ENCODE data around the gene TRIM59.

- TF ChIP-seq, protein P1, sequence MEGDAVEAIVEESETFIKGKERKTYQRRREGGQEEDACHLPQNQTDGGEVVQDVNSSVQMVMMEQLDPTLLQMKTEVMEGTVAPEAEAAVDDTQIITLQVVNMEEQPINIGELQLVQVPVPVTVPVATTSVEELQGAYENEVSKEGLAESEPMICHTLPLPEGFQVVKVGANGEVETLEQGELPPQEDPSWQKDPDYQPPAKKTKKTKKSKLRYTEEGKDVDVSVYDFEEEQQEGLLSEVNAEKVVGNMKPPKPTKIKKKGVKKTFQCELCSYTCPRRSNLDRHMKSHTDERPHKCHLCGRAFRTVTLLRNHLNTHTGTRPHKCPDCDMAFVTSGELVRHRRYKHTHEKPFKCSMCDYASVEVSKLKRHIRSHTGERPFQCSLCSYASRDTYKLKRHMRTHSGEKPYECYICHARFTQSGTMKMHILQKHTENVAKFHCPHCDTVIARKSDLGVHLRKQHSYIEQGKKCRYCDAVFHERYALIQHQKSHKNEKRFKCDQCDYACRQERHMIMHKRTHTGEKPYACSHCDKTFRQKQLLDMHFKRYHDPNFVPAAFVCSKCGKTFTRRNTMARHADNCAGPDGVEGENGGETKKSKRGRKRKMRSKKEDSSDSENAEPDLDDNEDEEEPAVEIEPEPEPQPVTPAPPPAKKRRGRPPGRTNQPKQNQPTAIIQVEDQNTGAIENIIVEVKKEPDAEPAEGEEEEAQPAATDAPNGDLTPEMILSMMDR (IDR thresholded peaks at IDR 0.05): no peak
- TF ChIP-seq POLR2A (IDR thresholded peaks at IDR 0.05): no peak
Observed at GRCh38 chr3:160447544-160447943, 2.0 kb downstream of the TRIM59 start.
